DMS53 treated with DMSO at 0.1 percent for 48 hours (cell line): Measurements from ENCODE around the gene RAVER1.
A peak's percentile ranks its signal among the peaks of the same experiment; 100 is the strongest.
"Not testable (repeated sequence)": the region's sequence is repeated elsewhere in the genome, so short reads cannot be mapped to it uniquely, and the experiment has no call there.

ENCODE experiments used
- DNase-seq: peaks from one replicate; lab custom pipeline; 2025; ENCODE audit not compliant: unreplicated experiment; lab: John Stamatoyannopoulos, UW

Gene RAVER1

GRCh38 chr19:10332965-10333757 lies at the start of gene RAVER1:
RAVER1 (minus strand) TSS chr19:10333529; CDS start chr19:10333507, 22 bp downstream.
- peak; percentile 75 for DNase-seq

- DNase-seq = not testable (repeated sequence)
Observed at GRCh38 chr19:10383223-10383499, 49.8 kb upstream of the RAVER1 start.

GRCh38 chr19:10380313-10381102 lies 47.2 kb upstream of the RAVER1 start, which contains the start of gene TYK2:
TYK2 (minus strand) TSS chr19:10380572; CDS start chr19:10378406, 2,166 bp downstream.
- peak; percentile 88 for DNase-seq

- DNase-seq = no peak
Observed at GRCh38 chr19:10379880-10380312, 46.6 kb upstream of the RAVER1 start.

GRCh38 chr19:10378124-10378523 lies 44.8 kb upstream of the RAVER1 start:
- no peak for DNase-seq

- not testable (repeated sequence) for DNase-seq
Observed at GRCh38 chr19:10377140-10377640, 43.9 kb upstream of the RAVER1 start.

- DNase-seq = no peak
Observed at GRCh38 chr19:10374931-10375330, 41.6 kb upstream of the RAVER1 start.

GRCh38 chr19:10372690-10373089 lies 39.4 kb upstream of the RAVER1 start:
- DNase-seq = no peak

GRCh38 chr19:10368101-10368803 lies 34.9 kb upstream of the RAVER1 start:
- DNase-seq = no peak

- DNase-seq = not testable (repeated sequence)
Observed at GRCh38 chr19:10366950-10367512, 33.7 kb upstream of the RAVER1 start.

- DNase-seq = no peak
Observed at GRCh38 chr19:10365518-10365917, 32.2 kb upstream of the RAVER1 start.

- DNase-seq = no peak
Observed at GRCh38 chr19:10364644-10365043, 31.3 kb upstream of the RAVER1 start.

GRCh38 chr19:10363789-10364281 lies 30.5 kb upstream of the RAVER1 start:
- no peak for DNase-seq

GRCh38 chr19:10362259-10362658 lies 28.9 kb upstream of the RAVER1 start:
- DNase-seq = no peak

- no peak for DNase-seq
Observed at GRCh38 chr19:10361569-10362011, 28.3 kb upstream of the RAVER1 start.

- no peak for DNase-seq
Observed at GRCh38 chr19:10356431-10356830, 23.1 kb upstream of the RAVER1 start.

- DNase-seq = no peak
Observed at GRCh38 chr19:10353793-10354391, 20.6 kb upstream of the RAVER1 start.

GRCh38 chr19:10352764-10353671 lies 19.7 kb upstream of the RAVER1 start:
- no peak for DNase-seq

- no peak for DNase-seq
Observed at GRCh38 chr19:10346509-10346908, 13.2 kb upstream of the RAVER1 start.
